Measurements from ENCODE around the gene MICAL3.

MICAL3 gene

DNA sequence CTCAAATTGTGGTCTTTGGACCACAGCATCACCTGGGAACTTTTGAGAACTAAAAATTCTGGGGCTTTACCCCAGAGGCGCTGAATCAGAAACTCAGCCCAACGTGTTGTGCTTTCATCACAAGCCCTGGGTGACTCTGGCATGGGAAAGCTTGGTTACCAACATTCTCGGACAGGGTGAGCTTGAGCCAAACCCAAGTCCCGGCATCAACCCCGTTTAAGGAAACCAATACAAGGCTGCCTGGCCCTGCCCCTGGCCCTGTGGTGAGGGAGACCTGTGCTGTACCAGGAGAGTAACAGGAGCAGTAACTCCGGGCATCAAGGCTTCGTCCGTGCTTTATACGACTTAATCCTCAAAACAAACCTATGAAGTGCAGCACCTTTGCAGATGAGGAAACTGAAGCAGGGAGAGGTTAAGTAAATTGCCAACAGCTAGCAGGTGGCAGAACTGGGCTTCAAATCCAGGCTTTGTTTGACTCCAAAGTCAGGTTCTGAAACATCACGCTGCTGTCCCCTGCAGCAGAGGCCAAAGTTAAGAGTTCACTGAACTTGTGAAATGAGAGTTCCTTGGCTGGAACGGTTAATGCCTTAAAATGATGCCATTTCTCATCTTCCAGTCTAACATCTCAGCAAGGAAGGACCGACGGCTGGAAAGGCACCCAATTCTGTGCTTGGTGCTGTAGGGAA lies 186.0 kb downstream of the MICAL3 start:
- no peak for DNase-seq (ENCODE audit: low spot score)

DNA sequence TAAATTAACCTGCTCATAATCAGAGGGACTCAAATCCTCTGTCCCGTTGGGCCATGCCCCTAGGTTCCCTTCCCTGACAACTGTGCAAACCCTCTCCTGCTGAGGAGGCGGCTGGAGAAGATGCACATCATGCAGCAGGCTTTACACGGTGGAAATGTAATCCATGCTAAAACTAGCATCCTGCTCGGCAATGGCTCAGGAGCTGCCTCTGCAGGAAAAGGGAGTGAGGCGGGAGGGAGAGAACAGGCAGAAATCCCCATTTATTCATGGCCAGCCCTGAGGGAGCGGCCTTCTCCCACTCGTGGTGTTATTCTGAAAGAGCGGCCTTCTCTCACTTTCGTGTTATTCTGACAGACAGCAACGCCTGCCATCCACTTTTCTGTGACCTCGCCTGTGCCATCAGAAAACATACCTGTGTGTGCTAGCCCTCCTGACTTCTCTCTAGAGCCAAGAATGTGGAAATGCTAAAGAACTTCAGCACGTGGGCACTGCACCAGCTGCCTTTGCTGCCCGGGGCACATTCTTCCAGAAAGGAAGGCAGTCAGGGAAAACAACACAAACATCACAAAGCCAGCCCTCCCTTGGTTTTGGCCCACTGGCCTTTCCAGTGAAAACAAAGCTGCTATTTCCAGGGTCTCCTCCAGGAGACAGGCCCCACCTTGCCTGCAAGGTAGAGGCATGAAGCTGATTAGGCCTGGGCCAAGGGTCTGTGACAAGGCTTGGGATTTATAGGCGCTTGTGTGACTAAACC lies 187.2 kb downstream of the MICAL3 start:
- no peak for DNase-seq (ENCODE audit: low spot score)

DNA sequence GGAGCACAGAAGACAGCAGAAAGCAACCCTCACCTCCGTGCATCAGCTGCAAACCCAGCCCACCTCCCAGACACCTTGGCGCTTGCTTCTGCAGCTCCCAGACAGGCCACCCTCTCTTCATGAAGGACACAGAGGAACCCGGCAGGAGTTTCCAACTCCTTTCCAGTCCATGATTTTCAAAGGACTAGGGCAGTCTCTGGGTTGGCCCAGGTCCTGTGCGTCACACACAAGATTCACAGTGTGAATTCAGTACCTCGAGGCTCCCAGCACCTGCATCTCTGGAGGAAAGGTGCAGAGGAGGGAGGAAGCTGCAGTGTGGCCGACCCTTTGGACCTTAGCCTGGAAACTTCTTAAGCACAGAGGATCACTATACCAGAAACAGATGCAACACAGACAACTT lies 189.1 kb downstream of the MICAL3 start:
- no peak for DNase-seq (ENCODE audit: low spot score)

DNA sequence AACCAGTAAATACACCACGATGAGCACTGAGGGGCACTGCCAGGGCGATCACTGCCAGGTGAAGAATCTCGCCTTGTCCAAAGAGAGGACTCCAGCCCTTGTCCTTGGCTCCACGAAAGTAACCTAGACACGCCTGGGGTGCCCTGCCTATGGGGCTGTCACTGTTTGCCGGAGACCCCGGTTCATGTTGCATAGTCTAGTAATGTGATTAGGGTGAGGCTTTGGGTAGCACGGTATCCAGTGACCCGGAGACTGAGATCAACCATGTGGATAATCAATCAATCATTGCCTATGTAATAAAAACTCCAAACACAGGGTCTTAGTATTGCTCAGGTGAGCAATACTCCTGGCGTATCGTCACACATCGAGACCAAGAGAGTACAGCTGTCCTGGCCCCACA lies 190.9 kb downstream of the MICAL3 start:
- no peak for DNase-seq (ENCODE audit: low spot score)

DNA sequence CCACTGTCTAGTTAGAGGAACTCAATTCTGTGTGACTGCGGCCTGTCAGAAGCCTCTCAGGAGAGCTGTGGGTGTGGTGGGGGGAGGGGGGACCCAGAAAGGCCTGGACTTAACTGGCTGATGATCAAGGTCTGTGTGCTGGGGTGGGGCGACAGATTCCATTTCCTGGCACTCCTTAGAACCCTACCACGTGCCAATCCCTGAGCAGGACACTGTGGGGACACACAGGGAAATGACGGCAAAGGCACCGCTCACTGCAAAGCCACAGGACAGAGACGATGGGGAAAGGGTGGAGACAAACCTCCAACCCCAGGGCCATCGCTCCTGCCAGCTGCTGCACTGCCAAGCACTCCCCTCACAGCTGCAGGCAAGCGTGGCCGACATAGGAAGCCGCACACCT lies 191.7 kb downstream of the MICAL3 start:
- DNase-seq (ENCODE audit: low spot score) = no peak

DNA sequence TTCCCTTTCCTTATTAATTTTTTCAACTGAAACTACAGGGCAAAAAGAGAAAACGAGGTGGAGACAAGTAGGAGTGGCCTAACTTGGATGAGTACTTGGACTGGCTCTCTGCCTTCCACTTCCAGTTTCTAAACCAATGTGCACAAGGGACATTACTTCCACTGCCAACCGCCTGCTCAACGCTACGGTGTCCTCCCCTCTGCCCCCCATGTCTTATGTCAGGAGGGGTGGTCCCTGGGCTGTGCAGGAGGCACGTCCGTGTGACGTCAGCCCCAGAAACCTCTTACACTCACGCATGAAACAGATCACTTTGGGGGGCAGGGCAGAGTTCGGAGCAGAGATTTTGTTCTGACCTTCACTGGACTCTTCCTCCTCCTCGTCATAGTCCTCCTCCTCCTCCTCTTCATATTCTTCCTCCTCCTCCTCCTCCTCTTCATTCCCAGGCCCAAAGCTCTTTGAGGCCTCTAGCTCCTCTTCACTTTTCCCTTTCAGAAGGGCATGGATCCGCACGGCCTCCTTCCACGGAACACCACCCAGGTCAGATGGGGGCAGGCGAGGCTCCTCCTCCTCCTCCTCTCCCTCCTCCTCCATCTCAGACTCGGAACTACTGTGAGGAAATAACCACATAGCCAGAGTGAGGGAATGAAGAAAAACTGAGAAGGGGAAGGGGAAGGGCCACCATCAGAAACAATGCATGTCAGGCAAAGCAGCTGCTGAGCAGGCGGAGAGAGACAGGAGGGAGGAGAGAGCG lies 192.7 kb downstream of the MICAL3 start:
- DNase-seq (ENCODE audit: low spot score) = no peak

DNA sequence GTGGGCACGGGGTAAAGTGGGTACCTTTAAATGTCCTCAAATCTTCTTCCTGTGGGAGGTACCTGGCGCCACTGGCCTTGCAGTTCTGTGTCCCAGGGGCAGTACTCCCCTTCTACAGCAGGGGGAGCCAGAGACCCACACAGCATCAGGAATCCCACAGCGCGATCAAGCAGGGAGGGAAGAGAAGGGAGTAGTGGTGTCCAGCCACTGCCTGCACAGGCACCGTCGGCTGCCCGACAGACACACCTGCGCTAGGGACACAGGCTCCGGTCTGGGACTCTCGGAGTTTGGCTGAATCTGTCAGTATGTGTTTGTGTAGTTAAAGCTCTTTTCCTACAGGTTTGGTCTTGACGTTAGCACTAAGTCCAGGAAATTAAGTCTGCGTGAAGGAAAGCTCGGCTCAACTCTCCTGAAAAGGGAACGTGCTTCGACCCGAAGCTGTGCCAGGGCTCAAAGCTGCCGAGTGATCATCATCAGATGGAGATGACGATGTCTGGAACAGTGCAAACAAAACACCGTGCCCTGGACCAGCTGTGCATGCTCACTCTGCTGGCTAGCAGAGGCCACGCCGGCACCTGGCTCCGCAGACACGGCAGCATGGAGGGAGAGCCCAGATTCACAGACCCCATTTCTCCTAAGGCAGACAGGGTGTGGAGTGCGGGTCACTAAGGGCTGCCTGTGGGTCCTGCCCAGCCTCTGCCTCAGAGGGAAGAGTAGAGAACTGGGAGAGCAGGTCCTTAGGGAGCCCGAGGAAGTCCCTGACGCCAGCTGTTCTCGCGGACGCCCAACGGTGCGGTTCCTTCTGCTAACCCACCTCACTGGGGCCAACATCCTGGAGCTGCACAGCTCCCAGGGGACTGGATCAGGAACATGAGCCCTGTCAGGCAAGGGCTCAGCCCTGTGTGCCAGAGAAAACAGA lies 194.1 kb downstream of the MICAL3 start:
- DNase-seq (ENCODE audit: low spot score) = peak; percentile 92

DNA sequence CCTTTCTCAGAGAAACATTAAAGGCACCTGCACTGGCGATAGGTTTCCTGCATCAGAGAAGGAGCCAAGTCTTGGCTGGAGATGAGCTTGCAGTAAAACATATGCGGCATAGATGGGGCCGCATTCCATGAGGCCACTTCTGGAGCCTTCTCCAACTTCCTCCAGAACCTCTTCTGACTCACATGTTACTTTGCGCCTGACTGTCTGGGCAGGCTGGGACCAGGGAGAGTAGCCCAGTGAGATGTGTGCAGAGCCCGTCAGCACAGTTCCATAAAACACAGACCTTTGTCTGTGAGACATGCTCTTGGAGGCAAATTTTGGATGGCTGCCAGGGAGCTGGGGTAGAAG lies 194.7 kb downstream of the MICAL3 start:
- no peak for DNase-seq (ENCODE audit: low spot score)

DNA sequence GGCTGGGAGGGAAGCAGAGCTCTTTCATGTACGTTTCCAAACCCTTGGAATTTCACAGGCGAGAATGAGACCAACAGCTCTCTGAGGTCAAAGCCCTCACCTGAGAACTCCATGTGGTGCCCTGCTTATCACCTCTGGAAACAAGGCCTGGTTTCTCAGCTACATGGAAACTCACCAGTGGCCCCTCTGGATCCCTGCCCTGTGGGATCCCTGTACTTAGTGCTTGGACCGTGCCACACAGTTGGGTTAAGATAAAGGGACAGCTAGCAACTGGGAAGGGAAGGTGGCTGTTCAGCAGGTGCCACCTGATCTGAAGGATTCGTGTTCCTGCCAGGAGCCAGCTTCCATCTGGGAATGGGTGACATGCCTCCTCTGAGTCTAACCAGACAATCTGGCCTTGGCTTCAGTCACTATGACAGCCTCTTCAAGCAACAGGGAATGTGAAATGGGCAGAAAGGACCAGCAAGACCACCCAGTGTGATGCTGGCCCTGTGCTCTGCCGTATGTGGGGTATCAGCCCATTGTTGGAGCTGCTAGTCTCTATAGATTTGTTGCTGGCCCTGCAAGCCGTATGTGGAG lies 195.8 kb downstream of the MICAL3 start:
- DNase-seq (ENCODE audit: low spot score) = no peak

DNA sequence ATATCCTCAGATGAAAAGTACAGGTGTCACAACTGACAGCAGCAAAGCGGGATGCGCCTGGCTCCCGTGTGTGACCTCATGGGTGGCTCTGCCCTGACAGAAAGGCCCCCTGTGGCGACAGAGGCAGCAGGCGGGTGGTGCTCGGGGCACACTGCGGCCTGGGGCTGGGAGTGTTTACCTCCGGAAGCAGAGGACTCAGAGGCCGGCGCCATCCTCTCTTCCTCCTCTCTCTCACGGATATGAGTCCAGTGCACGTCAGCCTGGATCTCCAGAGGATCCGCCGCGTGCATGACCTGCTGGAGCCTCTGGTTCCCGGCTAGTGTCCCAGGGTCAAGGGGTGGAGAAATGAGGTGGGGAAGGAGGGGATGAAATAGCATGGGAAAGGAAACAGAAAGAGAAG lies 196.9 kb downstream of the MICAL3 start:
- no peak for DNase-seq (ENCODE audit: low spot score)

DNA sequence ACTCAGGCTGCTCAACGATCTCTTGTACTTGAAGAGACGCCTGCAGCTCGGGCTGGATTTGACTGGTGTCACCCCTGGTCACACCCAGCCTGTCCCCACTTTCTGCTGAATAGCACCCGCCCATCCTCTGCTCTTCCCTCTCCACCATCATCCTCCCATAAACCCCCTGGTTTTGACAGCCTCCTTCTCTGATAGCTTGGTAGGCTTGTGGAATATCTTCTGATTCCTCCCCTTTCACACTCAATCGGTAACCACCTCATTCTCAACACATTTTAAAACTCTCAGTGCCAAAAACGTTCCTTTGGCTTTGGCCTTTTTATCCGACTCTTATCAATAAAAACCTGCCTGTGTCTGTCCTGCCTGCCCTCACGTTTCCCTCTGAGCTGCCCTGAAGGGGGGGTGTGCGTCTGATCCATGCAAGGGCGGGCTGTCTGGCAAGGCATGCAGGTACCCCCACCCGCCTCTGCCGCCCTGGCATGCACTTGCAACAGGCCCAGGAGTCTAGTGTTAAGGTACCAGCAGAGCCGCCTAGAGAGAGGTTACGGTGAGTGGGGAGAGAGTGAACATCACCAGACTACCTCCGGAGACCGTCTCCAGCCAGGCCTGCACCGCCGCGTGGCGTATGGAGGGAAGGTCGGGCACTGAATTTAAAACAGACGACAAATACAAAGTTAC lies 198.3 kb downstream of the MICAL3 start:
- no peak for DNase-seq (ENCODE audit: low spot score)

DNA sequence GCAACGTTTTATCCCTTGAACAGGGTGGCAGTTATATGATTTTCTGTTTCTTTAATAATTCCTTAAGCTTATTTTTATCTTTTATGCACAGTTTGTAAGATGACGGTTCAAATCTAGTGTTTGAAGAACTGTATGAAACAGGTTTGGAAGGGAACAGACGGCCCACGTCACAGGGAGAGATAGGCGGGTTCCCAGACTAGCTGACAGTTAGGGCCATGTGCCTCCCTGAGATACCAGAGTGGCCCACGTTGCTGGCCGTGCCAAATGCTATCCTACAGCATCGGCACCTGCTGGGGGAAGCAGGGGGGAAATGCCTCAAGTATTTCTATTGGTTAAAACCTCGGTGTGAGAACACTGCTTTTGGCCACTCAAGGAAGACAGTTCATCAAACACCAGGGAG lies 199.9 kb downstream of the MICAL3 start:
- DNase-seq (ENCODE audit: low spot score) = no peak

DNA sequence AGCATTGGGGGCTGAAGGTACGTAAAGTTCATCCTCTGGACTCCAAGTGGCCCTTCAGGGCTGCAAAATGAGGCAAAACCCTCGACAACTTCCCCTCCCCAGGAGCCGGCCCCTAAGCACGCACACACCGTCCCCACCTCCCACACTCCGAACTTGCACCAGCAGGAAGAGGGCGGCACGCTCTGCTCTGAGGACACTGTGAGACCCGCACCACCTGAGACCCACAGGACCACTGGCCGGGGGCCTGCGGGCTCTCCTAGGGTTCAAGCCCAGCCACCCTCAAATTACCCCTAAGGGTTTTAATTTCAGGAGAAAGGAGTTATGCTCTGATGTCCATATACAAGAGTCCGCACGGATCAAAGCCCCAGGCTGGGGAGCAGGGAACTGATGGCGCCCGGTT lies 200.4 kb downstream of the MICAL3 start:
- DNase-seq (ENCODE audit: low spot score) = no peak

DNA sequence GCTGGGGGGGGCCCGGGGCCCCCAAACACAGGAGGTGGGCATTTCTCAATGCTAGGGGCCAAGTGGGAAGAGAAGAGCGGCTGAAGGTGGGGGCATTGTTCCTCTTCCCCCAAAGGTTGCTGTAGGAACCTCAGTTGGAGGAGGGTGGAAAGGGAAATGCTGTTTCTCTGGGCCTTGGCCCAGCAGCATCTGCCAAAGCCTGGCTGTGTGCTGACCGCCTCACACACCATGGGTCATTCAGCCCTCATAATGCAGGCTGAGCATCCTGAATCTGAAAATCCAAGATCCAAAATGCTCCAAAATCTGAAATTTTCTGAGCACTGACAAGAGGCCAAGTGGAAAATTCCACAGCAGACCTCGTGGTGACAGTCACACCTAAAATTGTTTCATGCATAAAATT lies 201.1 kb downstream of the MICAL3 start:
- DNase-seq (ENCODE audit: low spot score) = no peak

DNA sequence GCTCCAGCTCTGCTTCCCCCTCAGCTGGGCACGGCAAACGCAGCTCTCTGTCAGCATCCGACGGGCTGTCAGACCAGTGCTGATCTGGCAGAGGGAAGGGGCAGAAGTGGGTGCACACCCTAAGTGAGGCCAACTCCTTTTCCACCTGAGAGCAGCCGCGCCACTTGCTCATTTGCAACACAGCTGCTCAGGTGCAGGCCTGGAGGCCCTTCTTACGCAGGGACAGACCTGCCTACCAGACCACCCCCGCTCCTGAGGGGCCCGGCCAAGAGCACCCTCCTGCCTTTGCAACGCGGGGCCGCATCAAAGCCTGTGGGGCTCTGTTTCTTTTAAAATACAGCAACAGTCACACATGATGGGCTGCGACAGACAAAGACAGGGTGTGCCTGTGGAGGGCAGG lies 202.3 kb downstream of the MICAL3 start:
- no peak for DNase-seq (ENCODE audit: low spot score)

DNA sequence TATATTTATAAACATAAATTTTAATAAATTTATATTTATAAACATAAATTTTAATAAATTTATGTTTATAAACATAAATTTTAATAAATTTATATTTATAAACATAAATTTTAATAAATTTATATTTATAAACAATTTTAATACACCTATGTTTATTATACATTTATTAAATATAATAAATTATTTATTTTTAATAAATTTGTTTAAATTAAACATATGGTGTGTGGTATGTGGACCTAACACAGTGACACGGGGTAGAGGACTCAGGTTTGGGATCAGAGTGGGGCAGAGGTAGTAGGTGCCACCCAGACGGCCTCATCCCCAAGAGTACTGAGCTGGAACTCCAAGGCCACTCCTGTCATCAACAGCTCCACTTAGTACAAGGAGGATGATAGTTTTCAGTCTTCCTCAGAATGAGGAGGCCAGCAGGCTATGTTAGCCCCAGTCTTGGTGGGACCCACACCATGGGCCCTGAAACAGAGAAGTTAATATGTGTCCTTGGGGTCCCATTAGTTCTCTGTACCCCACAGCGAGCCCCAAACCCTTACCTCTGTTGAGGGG lies 203.4 kb downstream of the MICAL3 start:
- DNase-seq (ENCODE audit: low spot score) = no peak

DNA sequence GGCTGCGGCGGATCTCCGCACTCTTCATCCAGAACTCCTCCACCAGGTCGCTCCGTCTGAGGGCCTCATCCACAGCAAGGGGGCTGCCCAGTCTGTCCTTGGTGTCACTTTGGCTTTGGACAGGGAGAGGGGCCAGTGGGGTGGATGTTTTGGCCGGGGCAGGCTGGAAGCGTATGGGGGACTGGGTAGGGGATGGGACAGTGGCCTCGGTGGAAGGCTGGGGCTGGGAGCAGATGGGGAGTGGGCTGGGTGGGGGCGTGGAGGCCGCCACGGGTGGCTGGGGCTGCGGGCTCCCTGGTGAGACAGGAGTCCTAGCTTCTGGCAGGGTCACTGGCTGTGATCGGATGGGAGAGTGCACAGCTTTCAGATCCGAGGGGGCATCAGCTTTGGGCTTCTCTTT lies 205.7 kb downstream of the MICAL3 start:
- DNase-seq (ENCODE audit: low spot score) = no peak

DNA sequence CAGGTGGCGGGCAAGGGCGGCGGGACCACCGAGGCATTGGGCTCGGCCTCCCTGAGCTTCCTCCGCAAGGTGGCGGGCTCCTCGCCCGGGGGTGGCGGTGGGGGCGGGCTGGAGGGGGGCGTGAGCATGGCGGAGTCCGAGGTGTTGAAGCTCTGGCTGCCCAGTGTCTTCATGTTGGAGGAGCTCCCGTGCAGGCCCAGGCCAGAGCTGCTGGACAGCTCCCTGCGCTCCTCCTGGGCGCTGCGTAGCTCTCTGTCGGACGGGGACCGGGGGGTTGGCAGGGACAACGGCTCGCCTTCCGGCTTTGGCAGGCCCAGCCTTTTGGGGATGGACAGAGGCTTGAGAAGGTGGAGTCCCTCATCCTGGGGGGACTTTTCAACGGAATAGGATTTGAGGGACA lies 206.2 kb downstream of the MICAL3 start:
- no peak for DNase-seq (ENCODE audit: low spot score)

DNA sequence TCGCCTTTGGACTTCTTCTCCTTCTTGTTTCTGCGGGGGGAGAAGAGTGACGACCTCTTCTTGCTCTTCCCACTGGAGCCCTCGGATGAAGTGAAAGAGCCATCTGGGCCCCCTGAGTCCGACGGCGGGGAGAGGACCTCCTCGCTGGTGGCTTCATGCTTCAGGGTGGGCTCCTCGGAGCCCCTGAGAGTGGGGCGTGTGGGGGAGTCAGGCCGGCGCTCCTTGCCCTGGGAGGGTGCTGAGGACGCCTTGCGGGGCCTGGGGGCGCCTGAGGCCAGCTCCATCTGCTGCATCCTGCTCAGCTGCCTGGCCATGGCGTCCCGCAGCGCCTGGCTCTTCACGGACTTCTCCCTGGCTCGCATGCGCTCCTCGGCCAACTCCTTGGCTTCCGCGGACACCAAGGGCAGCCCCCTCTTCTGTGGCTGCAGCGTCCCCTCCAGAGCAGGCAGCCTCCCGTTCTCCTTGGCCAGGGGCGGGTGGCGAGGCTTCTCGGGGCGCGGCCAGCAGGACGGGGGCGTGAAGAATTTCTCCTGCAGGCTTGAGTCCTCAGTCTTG lies 206.8 kb downstream of the MICAL3 start:
- DNase-seq (ENCODE audit: low spot score) = no peak

DNA sequence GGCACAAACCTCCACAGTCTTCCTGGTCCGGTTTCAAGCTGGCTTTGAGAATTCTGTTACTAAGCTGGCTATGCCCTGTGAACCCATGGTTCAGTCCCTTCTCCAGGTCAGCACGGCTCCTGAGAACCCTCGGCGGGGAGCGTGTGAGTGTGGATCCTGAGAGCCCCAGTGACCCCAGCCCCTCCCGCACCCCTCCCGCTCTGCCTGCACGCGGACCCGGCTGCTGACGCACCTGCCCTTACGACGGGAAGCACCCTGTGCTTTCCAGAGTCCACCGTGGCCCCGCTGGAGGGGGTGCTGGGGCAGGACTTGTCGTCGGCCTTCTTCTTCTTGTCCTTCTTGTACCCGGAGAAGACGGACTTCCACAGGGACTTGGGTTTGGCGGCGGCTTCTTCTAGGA lies 207.3 kb downstream of the MICAL3 start:
- no peak for DNase-seq (ENCODE audit: low spot score)

DNA sequence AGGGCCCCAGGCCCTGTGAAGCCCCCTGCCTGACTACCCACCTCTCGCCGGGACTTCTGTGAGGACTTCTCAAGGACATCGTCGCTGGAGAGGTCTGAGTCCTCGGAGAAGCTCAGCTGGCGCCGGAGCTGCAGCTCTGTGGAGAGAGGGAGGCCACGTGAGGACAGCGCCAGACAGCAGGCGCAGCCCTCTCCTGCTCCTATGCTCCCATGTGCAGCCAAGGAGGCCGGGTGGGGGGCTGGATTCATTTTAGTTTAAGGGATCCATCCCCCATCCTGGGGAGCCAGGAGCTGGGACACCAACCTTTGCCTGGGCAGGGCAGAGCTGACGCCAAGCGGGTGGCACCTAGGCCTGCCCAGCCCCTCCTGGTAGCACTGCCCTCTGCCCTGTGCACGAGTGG lies 207.7 kb downstream of the MICAL3 start:
- DNase-seq (ENCODE audit: low spot score) = no peak
